Urinary bladder (tissue), 4 donors: ENCODE data around the gene TPTE. TPM values are rescaled to one million over a fixed set of nuclear protein-coding genes. Genes with fewer than 3 reads are reported as not detected.
"Not testable (repeated sequence)": the region's sequence is repeated elsewhere in the genome, so short reads cannot be mapped to it uniquely, and the experiment has no call there.

Source experiments
- DNase-seq: peaks from one replicate; pipeline ENCODE4 v3.0.0-alpha.2; 2015; ENCODE audit errors: extremely low spot score
- H3K27ac ChIP-seq: one replicate; pipeline ENCODE4 v1.5.1; 2013; ENCODE audit warnings: low read depth, mild to moderate bottlenecking, moderate library complexity
- H3K36me3 ChIP-seq: one replicate; pipeline ENCODE4 v1.6.1; 2013; ENCODE audit warnings: mild to moderate bottlenecking, moderate library complexity; ENCODE audit not compliant: insufficient read depth
- H3K4me1 ChIP-seq: one replicate; pipeline ENCODE4 v1.6.1; 2013; ENCODE audit warnings: mild to moderate bottlenecking, moderate library complexity; ENCODE audit not compliant: insufficient read depth
- H3K4me3 ChIP-seq: one replicate; pipeline ENCODE4 v1.5.1; 2013; ENCODE audit warnings: low read depth, low read length
- WGBS: extraction: QIAGEN DNeasy Blood & Tissue Kit; methylation state at CpG from one replicate; pipeline ENCODE4 v1.1.7; 2013; 5-methylcytosine and 5-hydroxymethylcytosine counted together
- polyA plus RNA-seq: library from polyadenylated mRNA; stranded (reverse); fragments of 200-250 nt; gene quantifications from one replicate; pipeline ENCODE4 v1.2.3, GENCODE V29; 2013
- total RNA-seq: library from RNA; depleted of rRNA; stranded (reverse); fragments of >200 nt; gene quantifications from one replicate; pipeline ENCODE4 v1.2.3, GENCODE V29; 2014
- donor health status: healthy with polysubstance abuse.
- donor health status: healthy.

Gene TPTE
- total RNA-seq (not detected), polyA plus RNA-seq (not detected)

- H3K4me1 ChIP-seq: no peaks in the 10 kb centered on the region
- DNase-seq: no peak
- 64% methylated on average over 66 of the region's 66 CpGs for WGBS
Observed at GRCh38 chr21:10521091-10521598, at the start of gene TPTE. TPTE (plus strand) TSS chr21:10521583; CDS start chr21:10538724, 17,141 bp downstream.

GRCh38 chr21:10471999-10472398, 49.4 kb upstream of the TPTE start:
- DNase-seq, H3K27ac ChIP-seq, H3K4me3 ChIP-seq, H3K36me3 ChIP-seq, H3K4me1 ChIP-seq: not testable (repeated sequence)

More at GRCh38 chr21:10521091-10521598, at the start of gene TPTE:
- Histone ChIP-seq H3K4me3 (no peak within 1 kb of the TSS), H3K36me3 (no peaks in the 10 kb centered on the region), H3K27ac (no peak within 1 kb of the TSS)

- H3K4me1 ChIP-seq, DNase-seq, H3K4me3 ChIP-seq, H3K36me3 ChIP-seq, H3K27ac ChIP-seq: not testable (repeated sequence)
- 59% methylated on average over 7 of the region's 7 CpGs for WGBS
Observed at GRCh38 chr21:10477794-10478193, 43.6 kb upstream of the TPTE start.

GRCh38 chr21:10479875-10480274, 41.5 kb upstream of the TPTE start:
- WGBS: 44% methylated on average over 4 of the region's 4 CpGs
- not testable (repeated sequence) for DNase-seq, H3K4me3 ChIP-seq, H3K4me1 ChIP-seq, H3K27ac ChIP-seq, H3K36me3 ChIP-seq

- DNase-seq, H3K4me3 ChIP-seq, H3K4me1 ChIP-seq, H3K27ac ChIP-seq, H3K36me3 ChIP-seq: not testable (repeated sequence)
- WGBS: 47% methylated on average over 2 of the region's 3 CpGs
Observed at GRCh38 chr21:10484864-10485263, 36.5 kb upstream of the TPTE start.

- H3K27ac ChIP-seq, H3K36me3 ChIP-seq, H3K4me3 ChIP-seq, H3K4me1 ChIP-seq, DNase-seq: not testable (repeated sequence)
- 53% methylated on average over 3 of the region's 3 CpGs for WGBS
Observed at GRCh38 chr21:10490453-10490852, 30.9 kb upstream of the TPTE start.

- WGBS: 68% methylated on average over 6 of the region's 6 CpGs
- Histone ChIP-seq H3K27ac (no peak overlapping the region), H3K4me3 (no peak overlapping the region), H3K36me3 (no peaks in the 10 kb centered on the region), H3K4me1 (no peaks in the 10 kb centered on the region)
- DNase-seq: no peak
Observed at GRCh38 chr21:10511116-10511515, 10.3 kb upstream of the TPTE start.

GRCh38 chr21:10516889-10517288, 4.5 kb upstream of the TPTE start:
- H3K4me1 ChIP-seq, H3K36me3 ChIP-seq, DNase-seq, H3K4me3 ChIP-seq, H3K27ac ChIP-seq: not testable (repeated sequence)
- WGBS: 78% methylated on average over 3 of the region's 3 CpGs

- H3K4me3 ChIP-seq, H3K36me3 ChIP-seq, H3K4me1 ChIP-seq, H3K27ac ChIP-seq, DNase-seq: not testable (repeated sequence)
- 78% methylated on average over 10 of the region's 10 CpGs for WGBS
Observed at GRCh38 chr21:10517904-10518303, 3.5 kb upstream of the TPTE start.

- H3K4me3 ChIP-seq, DNase-seq, H3K4me1 ChIP-seq, H3K36me3 ChIP-seq, H3K27ac ChIP-seq: not testable (repeated sequence)
- 63% methylated on average over 75 of the region's 75 CpGs for WGBS
Observed at GRCh38 chr21:10521835-10522500, 585 bp downstream of the TPTE start.

GRCh38 chr21:10539956-10540355, 18.6 kb downstream of the TPTE start:
- 55% methylated on average over 3 of the region's 3 CpGs for WGBS
- H3K36me3 ChIP-seq: no peaks in the 10 kb centered on the region
- H3K4me1 ChIP-seq: no peaks in the 10 kb centered on the region
- no peak overlapping the region for H3K27ac ChIP-seq
- no peak overlapping the region for H3K4me3 ChIP-seq
- no peak for DNase-seq

- not testable (repeated sequence) for H3K4me1 ChIP-seq, DNase-seq, H3K27ac ChIP-seq, H3K4me3 ChIP-seq, H3K36me3 ChIP-seq
- WGBS: 82% methylated on average over 9 of the region's 9 CpGs
Observed at GRCh38 chr21:10544376-10544775, 23.0 kb downstream of the TPTE start.

GRCh38 chr21:10547868-10548267, 26.5 kb downstream of the TPTE start:
- not testable (repeated sequence) for DNase-seq, H3K27ac ChIP-seq, H3K4me3 ChIP-seq, H3K4me1 ChIP-seq, H3K36me3 ChIP-seq
- WGBS: 31% methylated on average over 4 of the region's 4 CpGs

- not testable (repeated sequence) for DNase-seq, H3K36me3 ChIP-seq, H3K27ac ChIP-seq, H3K4me3 ChIP-seq, H3K4me1 ChIP-seq
- 76% methylated on average over 2 of the region's 2 CpGs for WGBS
Observed at GRCh38 chr21:10548331-10548954, 27.1 kb downstream of the TPTE start.
